T-helper 1 cell treated with Interleukin-12 subunit alpha and Interleukin-12 subunit beta and Interleukin-4 antibody, amounts not matched to agents 30 μg/mL and 1 μg/mL, for 36 hours (primary cell): ENCODE results near the gene PXN.

Source experiments
- H3K27ac Mint-ChIP-seq: one replicate; pipeline ENCODE4 v1.8.0; 2021; ENCODE audit warnings: mild to moderate bottlenecking, mixed read lengths
- H3K27me3 Mint-ChIP-seq: one replicate; pipeline ENCODE4 v1.8.0; 2021; ENCODE audit warnings: low read depth, mixed read lengths
- H3K36me3 Mint-ChIP-seq: one replicate; pipeline ENCODE4 v1.8.0; 2021; ENCODE audit warnings: low read depth, mixed read lengths
- H3K4me1 Mint-ChIP-seq: one replicate; pipeline ENCODE4 v1.8.0; 2021; ENCODE audit warnings: low read depth, mixed read lengths
- H3K4me3 Mint-ChIP-seq: one replicate; pipeline ENCODE4 v1.8.0; 2021; ENCODE audit warnings: mild to moderate bottlenecking, moderate library complexity, mixed read lengths
- H3K9me3 Mint-ChIP-seq: one replicate; pipeline ENCODE4 v1.8.0; 2021; ENCODE audit warnings: mixed read lengths

PXN gene

DNA sequence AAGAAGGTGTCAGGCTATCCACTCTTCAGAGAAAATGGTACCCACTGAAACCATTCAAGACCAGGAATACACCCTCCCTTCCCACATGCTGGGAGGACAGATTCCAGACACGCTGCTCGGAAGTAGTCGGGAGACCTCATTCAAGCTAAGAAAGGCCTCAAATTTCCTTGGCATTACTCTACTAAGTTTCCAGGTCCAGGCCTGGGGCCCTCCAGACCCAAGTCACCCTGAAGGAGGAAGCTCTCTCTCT lies 37.6 kb downstream of the PXN start:
- H3K27ac Mint-ChIP-seq: peak overlapping the region; percentile 72
- H3K36me3 Mint-ChIP-seq: peaks cover 17% of the 10 kb centered on the region
- H3K4me1 Mint-ChIP-seq: peaks cover 68% of the 10 kb centered on the region
- H3K4me3 Mint-ChIP-seq: no peak overlapping the region
- no peaks in the 10 kb centered on the region for H3K9me3 Mint-ChIP-seq
- no peaks in the 10 kb centered on the region for H3K27me3 Mint-ChIP-seq

DNA sequence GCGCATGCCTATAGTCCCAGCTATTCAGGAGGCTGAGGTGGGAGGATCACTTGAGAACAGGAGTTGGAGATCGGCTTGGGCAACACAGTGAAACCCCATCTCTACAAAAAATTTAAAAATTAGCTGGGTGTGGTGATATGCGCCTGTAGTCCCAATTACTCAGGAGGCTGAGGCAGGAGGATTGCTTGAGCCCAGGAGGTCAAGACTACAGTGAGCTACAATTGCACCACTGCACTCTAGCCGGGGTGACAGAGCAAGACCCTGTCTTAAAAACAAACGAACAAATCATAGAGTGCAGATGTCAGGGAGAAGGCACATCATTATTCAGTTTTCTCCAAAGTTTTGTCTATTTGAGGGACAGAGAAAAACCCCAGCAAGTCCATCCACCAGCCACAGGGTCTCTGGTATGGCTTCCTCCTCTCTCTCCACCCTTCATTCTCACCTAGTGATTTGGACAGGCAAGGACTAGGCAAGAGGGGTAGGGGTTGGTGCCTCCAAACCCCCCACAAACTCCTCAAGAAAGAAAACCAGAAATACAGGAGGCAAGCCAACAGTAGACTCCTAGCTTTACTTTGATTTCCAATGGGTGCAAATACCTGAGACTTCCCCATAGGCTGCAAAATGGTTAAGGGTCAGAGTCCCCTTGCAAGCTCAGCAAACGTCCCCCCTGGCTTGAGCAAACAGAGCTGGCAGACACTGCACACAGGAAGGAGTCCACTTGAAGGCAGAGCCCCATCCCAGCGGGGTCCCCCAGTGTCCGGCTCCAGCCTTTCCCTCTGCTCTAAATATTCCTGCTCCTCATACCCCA lies 38.1 kb downstream of the PXN start:
- H3K4me3 Mint-ChIP-seq: no peak overlapping the region
- H3K27me3 Mint-ChIP-seq: no peaks in the 10 kb centered on the region
- no peaks in the 10 kb centered on the region for H3K9me3 Mint-ChIP-seq
- peaks cover 21% of the 10 kb centered on the region for H3K36me3 Mint-ChIP-seq
- H3K4me1 Mint-ChIP-seq: peaks cover 64% of the 10 kb centered on the region
- H3K27ac Mint-ChIP-seq: peak overlapping the region; percentile 72

DNA sequence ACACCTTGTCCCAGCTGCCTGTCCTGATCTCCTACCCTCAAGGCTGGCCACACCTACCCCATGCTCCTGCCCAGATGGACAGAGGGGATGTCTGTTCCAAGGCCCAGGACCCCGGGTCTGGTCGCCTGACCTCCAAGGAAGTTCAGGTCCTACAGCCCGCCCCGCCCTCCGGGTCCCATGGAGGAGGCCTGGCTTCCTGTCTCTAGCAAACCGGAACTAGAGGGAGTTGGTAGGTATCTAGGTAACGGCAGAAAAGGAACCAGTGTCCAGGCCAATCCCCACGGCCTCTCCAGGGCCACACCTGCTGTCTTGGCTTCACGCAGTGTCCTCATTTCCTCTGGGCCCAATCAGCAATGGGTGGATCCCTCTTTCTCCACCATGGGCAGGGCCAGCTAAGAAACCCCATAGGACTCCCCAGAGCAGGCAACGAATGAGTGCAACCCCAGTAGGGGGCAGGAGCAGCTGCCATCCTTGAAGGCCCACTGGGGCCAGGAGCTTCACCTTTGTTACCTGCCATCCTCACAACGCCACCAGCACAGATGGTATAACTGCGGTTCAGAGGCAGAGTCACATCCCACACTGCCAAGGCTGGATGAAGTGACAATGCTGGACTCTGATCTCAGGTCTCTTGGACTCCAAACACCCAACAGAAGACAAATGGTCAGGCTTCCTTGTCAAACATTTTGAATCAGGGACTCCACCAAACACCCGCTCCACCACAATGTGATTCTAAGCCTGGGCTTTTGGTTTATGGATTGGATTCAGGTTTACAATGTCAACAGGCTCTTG lies 39.5 kb downstream of the PXN start:
- peaks cover 18% of the 10 kb centered on the region for H3K36me3 Mint-ChIP-seq

DNA sequence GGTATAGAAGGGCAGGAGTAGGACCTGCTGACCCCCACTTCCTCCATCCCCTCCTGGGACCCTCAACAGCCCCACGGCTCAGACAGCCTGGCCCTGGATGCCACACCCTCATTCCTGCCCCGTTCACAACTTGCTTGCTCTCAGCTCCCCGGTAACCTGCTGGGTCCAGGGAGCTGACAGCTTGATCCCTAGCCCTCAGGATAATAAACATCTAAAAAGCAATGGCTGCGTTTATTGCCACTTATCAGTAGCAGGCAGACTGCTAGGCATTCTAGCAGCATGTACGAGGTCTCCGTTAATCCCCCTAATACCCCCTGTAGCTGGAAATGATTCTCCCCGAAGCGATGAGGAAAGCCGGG lies 40.4 kb downstream of the PXN start:
- Mint-ChIP-seq H3K9me3 (no peaks in the 10 kb centered on the region), H3K27ac (peak overlapping the region; percentile 93), H3K36me3 (peaks cover 24% of the 10 kb centered on the region), H3K27me3 (no peaks in the 10 kb centered on the region), H3K4me1 (peaks cover 44% of the 10 kb centered on the region), H3K4me3 (no peak overlapping the region)

More for the DNA sequence above, 39.5 kb downstream of the PXN start:
- H3K27ac Mint-ChIP-seq: peak overlapping the region; percentile 93
- no peaks in the 10 kb centered on the region for H3K9me3 Mint-ChIP-seq
- peak overlapping the region; percentile 72 for H3K4me3 Mint-ChIP-seq
- no peaks in the 10 kb centered on the region for H3K27me3 Mint-ChIP-seq
- H3K4me1 Mint-ChIP-seq: peaks cover 50% of the 10 kb centered on the region

DNA sequence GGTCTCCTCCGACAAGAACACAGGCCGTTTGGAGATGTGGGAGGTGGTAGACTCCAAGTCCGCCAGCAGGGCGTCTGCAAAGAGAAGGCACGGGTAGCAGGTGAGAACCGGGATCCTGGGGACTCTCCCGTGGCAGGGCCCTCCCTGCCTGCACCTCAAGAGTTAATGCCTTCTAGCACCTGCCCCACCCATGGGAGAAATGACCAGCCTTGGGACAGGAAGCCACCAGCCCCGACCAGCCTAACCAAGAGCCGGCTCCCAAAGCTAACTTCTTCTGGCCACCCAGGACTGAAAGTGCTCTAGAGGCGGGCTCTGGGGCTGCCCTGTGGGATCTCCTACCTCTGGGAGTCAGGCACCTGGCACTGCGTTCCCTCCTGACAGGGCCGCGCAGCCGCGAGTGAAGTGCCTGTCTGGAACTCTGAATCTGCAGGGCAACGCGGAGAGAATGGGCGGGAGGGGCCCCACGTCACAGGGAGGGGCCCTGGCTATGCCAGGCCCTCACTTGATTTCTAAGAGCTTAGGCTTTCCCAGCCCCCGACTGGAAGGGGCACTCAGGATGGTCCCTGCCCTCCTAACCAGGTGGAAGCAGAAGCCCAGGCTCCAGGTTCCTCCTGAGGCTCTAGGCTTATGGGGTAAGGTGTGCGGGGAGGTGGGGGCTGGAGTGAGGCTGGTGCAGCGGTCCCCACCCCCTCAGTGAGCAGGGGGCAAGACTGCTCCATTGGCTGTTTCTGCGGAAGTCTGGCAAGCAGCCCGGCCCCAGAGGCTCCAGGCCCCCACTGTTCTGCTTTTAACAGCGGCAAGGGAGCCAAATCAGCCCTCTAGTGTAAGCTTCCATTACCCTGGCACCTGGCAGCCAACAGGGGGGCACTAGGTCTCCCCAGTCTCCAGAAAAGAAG lies 41.0 kb downstream of the PXN start:
- Mint-ChIP-seq H3K27me3 (no peaks in the 10 kb centered on the region), H3K4me1 (peaks cover 38% of the 10 kb centered on the region), H3K9me3 (no peaks in the 10 kb centered on the region), H3K4me3 (no peak overlapping the region), H3K36me3 (peaks cover 28% of the 10 kb centered on the region), H3K27ac (no peak overlapping the region)

DNA sequence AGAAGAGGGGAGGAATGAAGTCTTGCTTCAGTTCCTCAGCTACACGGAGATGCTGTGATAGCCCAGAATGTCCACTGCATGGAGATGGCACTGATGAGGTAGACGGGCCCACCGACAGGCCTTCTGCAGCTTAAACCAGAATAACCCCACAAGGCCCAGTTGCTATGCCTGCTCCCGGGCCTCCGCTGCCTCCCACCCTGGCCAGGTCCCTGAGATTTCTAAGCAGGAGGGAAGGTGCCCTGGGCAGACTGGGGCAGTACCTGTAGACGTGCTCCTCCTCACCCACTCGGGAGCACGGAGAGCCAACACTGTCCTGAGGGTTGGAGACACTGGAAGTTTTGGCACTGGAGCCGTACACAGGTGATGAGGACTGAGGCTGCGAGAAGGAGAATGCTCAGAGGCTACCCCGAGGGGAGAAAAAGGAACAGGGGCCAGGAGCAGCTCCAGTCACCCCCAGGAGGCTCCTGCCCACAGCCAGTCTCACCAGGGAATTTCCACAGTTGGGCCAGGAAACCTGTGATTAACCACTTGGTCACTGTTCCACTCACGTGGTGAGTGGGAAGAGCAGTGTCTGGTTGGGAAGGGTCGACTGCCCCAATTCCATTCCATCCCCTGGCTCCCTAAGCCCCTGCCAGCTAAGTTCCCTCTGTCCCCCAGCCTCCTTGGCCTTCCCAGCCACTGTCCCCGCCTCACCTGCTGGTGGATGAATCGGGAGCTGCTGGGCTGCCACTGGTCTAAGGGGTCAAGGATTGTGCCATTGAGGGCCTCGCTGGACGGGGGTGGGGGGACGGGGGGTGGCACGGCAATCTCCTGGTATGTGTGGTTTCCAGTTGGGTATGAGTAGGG lies 41.8 kb downstream of the PXN start:
- H3K4me3 Mint-ChIP-seq: no peak overlapping the region
- H3K27me3 Mint-ChIP-seq: no peaks in the 10 kb centered on the region
- no peaks in the 10 kb centered on the region for H3K9me3 Mint-ChIP-seq
- H3K27ac Mint-ChIP-seq: no peak overlapping the region
- peaks cover 29% of the 10 kb centered on the region for H3K36me3 Mint-ChIP-seq
- peaks cover 29% of the 10 kb centered on the region for H3K4me1 Mint-ChIP-seq

DNA sequence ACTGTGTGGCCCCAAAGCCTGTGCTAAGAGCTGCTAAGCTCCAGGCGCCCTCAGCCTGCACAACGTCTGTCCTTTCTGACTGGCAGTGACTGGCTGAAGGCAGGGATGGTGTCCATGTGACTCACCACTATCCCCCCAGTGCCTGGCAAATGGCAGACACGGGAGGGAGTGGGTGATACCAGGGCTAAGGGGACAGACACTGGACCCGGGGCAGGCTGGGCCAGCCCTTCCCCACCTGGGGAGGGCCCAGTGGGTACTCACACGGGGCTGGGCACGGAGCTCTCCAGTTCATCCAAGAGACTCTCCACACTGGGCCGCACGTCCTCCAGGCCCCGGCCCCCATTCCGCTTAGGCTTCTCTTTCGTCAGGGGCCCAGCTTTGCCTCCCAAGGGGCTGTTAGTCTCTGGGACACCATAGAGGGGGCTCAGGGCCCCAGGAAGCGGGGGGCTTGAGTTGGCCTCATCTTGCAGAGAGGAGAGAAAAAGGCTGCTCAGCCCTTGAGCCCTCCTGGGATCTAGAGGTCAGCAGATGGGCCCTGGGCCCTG lies 43.2 kb downstream of the PXN start:
- Mint-ChIP-seq H3K4me1 (peaks cover 19% of the 10 kb centered on the region), H3K9me3 (no peaks in the 10 kb centered on the region), H3K36me3 (peaks cover 33% of the 10 kb centered on the region), H3K4me3 (no peak overlapping the region), H3K27ac (no peak overlapping the region), H3K27me3 (no peaks in the 10 kb centered on the region)

DNA sequence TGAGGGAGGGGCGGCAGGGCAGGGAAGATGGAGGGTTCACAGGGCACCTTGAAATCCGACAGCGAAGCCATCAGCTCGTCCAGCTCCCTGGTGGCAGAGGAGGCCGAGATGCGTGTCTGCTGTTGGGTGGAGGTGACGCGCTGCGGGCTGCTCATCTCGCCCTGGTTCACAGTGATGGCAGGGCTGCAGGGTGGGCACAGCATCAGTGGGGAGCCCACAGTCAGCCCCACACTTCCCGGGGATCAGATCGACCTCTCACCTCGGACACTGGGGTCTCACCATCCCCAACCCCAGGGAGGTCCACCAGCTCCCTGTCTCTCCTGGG lies 44.0 kb downstream of the PXN start:
- no peaks in the 10 kb centered on the region for H3K9me3 Mint-ChIP-seq
- peaks cover 33% of the 10 kb centered on the region for H3K36me3 Mint-ChIP-seq

DNA sequence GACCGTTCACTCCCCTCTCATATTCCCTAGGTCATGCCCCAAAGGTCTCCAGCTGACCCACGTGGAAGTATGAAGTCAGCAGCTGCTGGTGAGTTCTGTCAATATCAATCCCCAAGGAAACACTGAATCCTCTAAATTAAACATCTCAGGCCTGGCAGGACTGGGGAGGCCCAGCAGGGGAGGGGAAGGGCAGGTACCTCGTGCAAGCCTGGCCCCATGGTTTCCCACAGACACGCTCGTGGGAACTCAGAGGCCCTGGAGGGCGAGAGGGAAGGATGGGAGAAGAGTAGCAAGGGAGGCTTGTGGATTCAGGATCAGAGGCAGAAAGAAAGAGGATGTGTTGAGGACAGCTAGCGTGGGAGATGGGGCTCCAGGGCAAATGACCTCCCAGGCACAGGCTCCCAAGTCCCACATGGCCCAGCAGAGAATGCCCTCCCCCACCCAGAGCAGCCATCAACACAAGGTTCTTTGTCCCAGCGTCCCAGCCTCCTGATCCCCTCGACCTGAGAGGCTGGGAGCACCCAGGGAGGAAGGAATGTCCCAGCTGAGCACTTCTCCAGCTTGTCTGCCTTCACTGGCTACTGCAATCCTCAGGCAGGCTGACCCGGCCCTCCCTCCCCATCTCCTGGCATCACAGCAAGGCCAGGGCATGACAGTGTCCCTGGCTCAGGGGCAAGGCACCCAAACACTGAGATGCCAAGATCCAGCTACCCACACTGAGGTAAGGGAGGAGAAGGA lies 44.5 kb downstream of the PXN start:
- H3K27ac Mint-ChIP-seq: no peak overlapping the region
- no peaks in the 10 kb centered on the region for H3K27me3 Mint-ChIP-seq
- H3K36me3 Mint-ChIP-seq: peaks cover 34% of the 10 kb centered on the region
- H3K4me3 Mint-ChIP-seq: no peak overlapping the region
- peaks cover 8% of the 10 kb centered on the region for H3K4me1 Mint-ChIP-seq
- H3K9me3 Mint-ChIP-seq: no peaks in the 10 kb centered on the region

More for the DNA sequence above, 44.0 kb downstream of the PXN start:
- no peak overlapping the region for H3K4me3 Mint-ChIP-seq
- H3K4me1 Mint-ChIP-seq: peaks cover 12% of the 10 kb centered on the region
- H3K27me3 Mint-ChIP-seq: no peaks in the 10 kb centered on the region
- no peak overlapping the region for H3K27ac Mint-ChIP-seq

DNA sequence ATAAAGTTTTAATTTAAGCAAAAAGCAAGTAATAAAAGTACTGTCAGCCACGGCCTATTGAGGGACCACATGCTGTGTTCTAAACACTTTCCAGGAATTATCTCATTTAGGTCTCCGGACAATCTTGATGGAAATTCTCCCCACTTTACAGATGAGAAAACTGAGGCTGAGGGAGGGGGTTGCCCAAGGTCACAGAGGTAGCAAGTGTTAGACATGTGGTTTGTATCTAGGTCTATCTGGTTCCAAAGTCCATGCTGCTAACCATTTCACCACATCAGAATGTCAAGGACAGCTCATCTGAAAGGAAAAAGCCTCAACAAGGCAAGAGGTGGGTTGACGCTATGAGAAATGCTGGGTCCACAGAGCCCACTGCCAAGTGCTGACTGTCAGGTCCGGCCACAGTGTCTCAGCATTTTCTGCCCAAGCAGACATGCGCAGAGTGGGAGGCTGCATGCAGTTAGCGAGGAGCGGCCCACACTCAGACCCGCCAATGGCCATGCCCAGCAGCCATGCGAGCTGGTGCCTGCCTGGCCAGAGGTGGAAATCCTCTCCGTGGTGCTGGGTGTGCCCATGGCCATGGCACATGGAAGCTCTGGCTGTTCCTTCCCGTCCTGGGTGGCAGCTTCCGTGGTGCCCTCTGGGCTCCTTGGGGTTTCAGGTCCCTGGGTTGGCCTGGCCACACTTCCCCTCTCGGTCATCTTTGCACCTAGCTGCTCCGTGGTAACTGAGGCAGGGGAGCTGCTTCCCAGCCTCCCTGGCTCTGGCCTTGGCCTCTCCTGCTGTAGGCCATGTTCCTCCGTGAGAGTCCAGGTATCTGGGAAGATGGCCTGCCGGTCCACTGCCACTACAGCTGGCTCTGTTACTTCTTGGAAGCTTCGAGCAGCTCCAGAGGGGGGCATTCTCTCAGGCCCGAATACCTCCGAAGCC lies 46.6 kb downstream of the PXN start:
- Mint-ChIP-seq H3K27me3 (no peaks in the 10 kb centered on the region), H3K27ac (no peak overlapping the region), H3K9me3 (no peaks in the 10 kb centered on the region), H3K4me3 (no peak overlapping the region), H3K4me1 (no peaks in the 10 kb centered on the region), H3K36me3 (peaks cover 35% of the 10 kb centered on the region)

DNA sequence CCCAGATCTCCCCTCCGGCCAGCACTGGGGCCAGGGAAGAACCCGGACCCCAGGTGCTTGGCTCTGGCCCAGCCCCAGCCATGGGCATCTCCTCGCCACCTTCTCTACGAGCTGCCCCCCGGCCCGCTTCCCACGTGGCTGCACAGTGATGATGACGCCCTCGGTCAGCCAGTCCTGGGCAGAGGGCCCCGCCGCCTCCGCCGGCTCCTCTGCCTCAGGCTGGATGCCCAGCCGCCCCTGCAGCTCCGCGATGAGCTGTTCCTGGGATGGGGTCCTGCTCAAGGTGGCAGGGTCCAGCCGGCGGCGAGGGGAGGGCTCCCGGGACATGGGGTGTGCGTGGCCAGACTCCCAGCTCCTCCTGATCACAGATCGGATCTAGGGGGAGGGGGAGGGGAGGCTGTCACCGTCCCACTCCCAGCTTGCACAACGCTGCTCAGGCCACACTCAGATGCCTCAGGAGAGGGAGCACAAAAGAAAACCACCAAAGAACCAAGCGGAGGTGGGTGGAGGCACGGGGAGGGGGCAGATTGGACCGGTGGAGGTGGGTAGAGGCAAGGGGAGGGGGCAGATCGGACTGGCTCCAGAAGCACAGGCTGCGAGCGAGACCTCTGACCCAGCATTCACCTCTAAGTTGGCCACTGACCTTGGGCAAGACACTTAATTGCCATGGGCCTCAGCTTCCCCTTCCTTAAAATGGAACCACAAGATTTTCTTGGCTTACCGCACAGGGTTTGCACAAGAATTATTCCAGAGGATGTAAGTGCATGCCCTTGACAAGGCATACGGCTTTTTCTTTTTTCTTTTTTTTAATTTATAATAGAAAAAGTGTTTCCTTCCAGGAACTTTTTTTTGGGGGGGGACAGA lies 48.6 kb downstream of the PXN start:
- Mint-ChIP-seq H3K4me3 (no peak overlapping the region), H3K27me3 (no peaks in the 10 kb centered on the region), H3K4me1 (no peaks in the 10 kb centered on the region), H3K9me3 (no peaks in the 10 kb centered on the region), H3K36me3 (peaks cover 27% of the 10 kb centered on the region), H3K27ac (no peak overlapping the region)
